K562 (cell line): ENCODE measurements around the gene PPFIA3. TPM values are rescaled to one million over a fixed set of nuclear protein-coding genes. Genes with fewer than 3 reads are reported as not detected.

Experiments
- ATAC-seq: fragments of 200-7000 bp; cut with Tn5 transposase; 3 replicates; pipeline ENCODE4 v1.9.1; 2020; ENCODE audit warnings: moderate library complexity
- BruUV-seq: library from RNA; stranded (reverse); fragments of 400-500 nt; replicated peaks from 2 replicates; lab custom pipeline; 2021; lab: Mats Ljungman, UMichigan
- CTCF ChIA-PET: fragments of 300-600 bp; formaldehyde crosslinking; extraction: SDS; loops from one replicate; lab custom pipeline; 2021; ENCODE audit warnings: low intra/inter-chr PET ratio; lab: Yijun Ruan, JAX
- POLR2A ChIA-PET: fragments of 300-600, 350-650 bp; sonication (Branson Sonifier 250); formaldehyde crosslinking; extraction: SDS; loops from one replicate; lab custom pipeline; 2021; ENCODE audit warnings: antibody characterized with exemption, inconsistent platforms; lab: Yijun Ruan, JAX
- DNase-seq, 4 experiments: peaks; one replicate each; pipeline versions ENCODE4 v3.0.0 to v3.0.0-alpha.2; 2011 to 2018; ENCODE audit warnings: low spot score in 3 of 4, mixed read lengths in 3 of 4; ENCODE audit errors: extremely low read depth in 1 of 4
- FAIRE-seq: peaks from 2 replicates; lab custom pipeline; 2011; peaks lifted over from hg19 to GRCh38; lab: Jason Lieb, UNC
- H2AFZ ChIP-seq: 2 replicates; pipeline ENCODE4 v1.6.0; 2011; ENCODE audit warnings: low read depth, low read length, control low read depth, inconsistent platforms
- H3K27ac ChIP-seq: fragments of 200-600 bp; 3 replicates; pipeline ENCODE4 v1.8.0; 2011; ENCODE audit warnings: low read depth, mild to moderate bottlenecking, control low read depth, inconsistent platforms, low read length, moderate library complexity, mixed read lengths; ENCODE audit errors: extremely low read depth
- H3K27me3 ChIP-seq, 2 experiments: fragments of 300-600 bp in 1 of 2; 2 replicates in 1 of 2; 3 replicates in 1 of 2; pipeline versions ENCODE4 v1.6.0 to v1.8.0; 2011; ENCODE audit warnings: inconsistent platforms in 2 of 2, low read length in 2 of 2, mild to moderate bottlenecking in 1 of 2, mixed read lengths in 1 of 2, moderate library complexity in 1 of 2; ENCODE audit not compliant: control insufficient read depth in 2 of 2, insufficient read depth in 2 of 2
- H3K36me3 ChIP-seq: fragments of 300-600 bp; 3 replicates; pipeline ENCODE4 v1.8.0; 2011; ENCODE audit warnings: mild to moderate bottlenecking, low read length, inconsistent platforms; ENCODE audit not compliant: control insufficient read depth, insufficient read depth
- H3K4me1 ChIP-seq, 2 experiments: fragments of 200-600 bp in 1 of 2; replicated peaks in 1 of 2; 2 replicates in 1 of 2; 3 replicates in 1 of 2; pipeline versions ENCODE4 v1.5.1 to v1.8.0; 2011; ENCODE audit warnings: inconsistent platforms in 2 of 2, low read length in 2 of 2, mild to moderate bottlenecking in 1 of 2, mixed read lengths in 1 of 2, moderate library complexity in 1 of 2; ENCODE audit not compliant: control insufficient read depth in 2 of 2, insufficient read depth in 2 of 2
- H3K4me2 ChIP-seq: 2 replicates; pipeline ENCODE4 v1.6.1; 2011; ENCODE audit warnings: low read length, control low read depth, inconsistent platforms, mixed read lengths; ENCODE audit not compliant: insufficient read depth
- H3K4me3 ChIP-seq: fragments of 200-600 bp; sonication (generic), shearing (Covaris generic); 2 replicates; pipeline ENCODE4 v1.5.1; 2016; ENCODE audit warnings: control low read depth, inconsistent platforms
- H3K79me2 ChIP-seq: fragments of 200-600 bp; 3 replicates; pipeline ENCODE4 v1.8.0; 2011; ENCODE audit warnings: low read length, inconsistent platforms; ENCODE audit not compliant: control insufficient read depth, insufficient read depth
- H3K9ac ChIP-seq, 2 experiments: 2 replicates each; pipeline versions ENCODE4 v1.6.0 to v1.6.1; 2011; ENCODE audit warnings: low read depth in 2 of 2, low read length in 2 of 2, control low read depth in 1 of 2, inconsistent platforms in 1 of 2, mild to moderate bottlenecking in 1 of 2, mixed read lengths in 1 of 2; ENCODE audit not compliant: insufficient read depth in 1 of 2
- H3K9me1 ChIP-seq: one replicate; pipeline ENCODE4 v1.6.0; 2011; ENCODE audit warnings: inconsistent platforms, mild to moderate bottlenecking, low read length, moderate library complexity; ENCODE audit not compliant: control insufficient read depth, insufficient read depth
- H3K9me3 ChIP-seq: replicated peaks from 2 replicates; pipeline ENCODE4 v1.5.1; 2011; ENCODE audit warnings: low read depth, low read length, inconsistent platforms; ENCODE audit not compliant: control insufficient read depth, insufficient read depth
- H4K20me1 ChIP-seq: replicated peaks from 2 replicates; pipeline ENCODE4 v1.6.1; 2011; ENCODE audit warnings: low read length, inconsistent platforms, mixed read lengths; ENCODE audit not compliant: control insufficient read depth, insufficient read depth
- MCM7 ChIP-seq, 2 experiments: fragments of 450-650 bp; IDR thresholded peaks; 2 replicates each; pipeline ENCODE4 v1.6.1; 2016 to 2018
- POLR2AphosphoS5 ChIP-seq: IDR thresholded peaks from 2 replicates; pipeline ENCODE4 v1.6.1; 2011; ENCODE audit warnings: mild to moderate bottlenecking, low read depth, low read length, moderate library complexity; ENCODE audit not compliant: control insufficient read depth, insufficient read depth
- SMARCE1 ChIP-seq: fragments of 450-650 bp; IDR thresholded peaks from 2 replicates; pipeline ENCODE4 v1.7.1; 2016; ENCODE audit warnings: mild to moderate bottlenecking
- SP1 ChIP-seq: sonication (generic); formaldehyde crosslinking; IDR thresholded peaks from 2 replicates; pipeline ENCODE4 v1.8.1; 2022; ENCODE audit warnings: mild to moderate bottlenecking, missing genetic modification reagents
- SREBF1 ChIP-seq: fragments of 150-350 bp; IDR thresholded peaks from 2 replicates; pipeline ENCODE4 v1.6.1; 2014; ENCODE audit warnings: antibody characterized with exemption, low read depth, low read length, borderline replicate concordance
- THRAP3 ChIP-seq: fragments of 450-650 bp; IDR thresholded peaks from 2 replicates; pipeline ENCODE4 v1.6.1; 2016; ENCODE audit warnings: mild to moderate bottlenecking, inconsistent platforms, borderline replicate concordance
- ZBTB1 ChIP-seq: sonication (generic); formaldehyde crosslinking; IDR thresholded peaks from 2 replicates; pipeline ENCODE4 v1.8.1; 2023; ENCODE audit warnings: missing genetic modification reagents, low read depth, mild to moderate bottlenecking, borderline replicate concordance
- ZNF175 ChIP-seq: fragments of 200-800 bp; sonication (Bioruptor generic); IDR thresholded peaks from 2 replicates; pipeline ENCODE4 v1.6.1; 2016; ENCODE audit warnings: low read depth, mild to moderate bottlenecking, missing genetic modification characterization, missing compliant biosample characterization
- ZNF224 ChIP-seq: sonication (generic); formaldehyde crosslinking; IDR thresholded peaks from 2 replicates; pipeline ENCODE4 v1.8.0; 2022; ENCODE audit warnings: mild to moderate bottlenecking, missing genetic modification reagents
- ZNF41 ChIP-seq: fragments of 250-450 bp; sonication (Bioruptor Pico); conservative IDR thresholded peaks from 2 replicates; pipeline ENCODE4 v1.4.0; 2020; ENCODE audit warnings: mild to moderate bottlenecking
- ZNF707 ChIP-seq: fragments of 250-450 bp; sonication (Bioruptor Pico); conservative IDR thresholded peaks from 2 replicates; pipeline ENCODE4 v1.8.0; 2022; ENCODE audit warnings: inconsistent platforms, mild to moderate bottlenecking, moderate library complexity
- WGBS: fragments of 100-300 bp; shearing (Covaris generic); methylation state at CpG from one replicate; pipeline ENCODE4 v1.1.6; 2016; ENCODE audit warnings: low coverage, mixed read lengths; ENCODE audit not compliant: insufficient coverage; ENCODE audit errors: missing lambda C conversion rate; 5-methylcytosine and 5-hydroxymethylcytosine counted together
- in situ Hi-C: fragments of 300-500 bp; cut with MboI; formaldehyde crosslinking; loops from 4 replicates; pipeline ENCODE4 v1.15.0; 2018; ENCODE audit warnings: inconsistent platforms, mixed read lengths
- intact Hi-C: fragments of 100-400 bp; cut with micrococcal nuclease; formaldehyde crosslinking; loops from 2 replicates; pipeline ENCODE4 v1.14.2; 2022
- polyA plus RNA-seq, 8 experiments: library from polyadenylated mRNA; depleted of rRNA in 4 of 8; stranded (reverse) in 5 of 8; unstranded in 3 of 8; fragments of >200 nt; fragmentation: Nextera tagmentation in 2 of 8; fragmentation: Illumina TruSeq in 1 of 8; extraction: Ambion mirVana in 2 of 8; extraction: Trizol in 1 of 8; gene quantifications; 2 replicates each; pipeline versions ENCODE4 v1.2.1 to v1.2.3, GENCODE V29; 2011 to 2014; ENCODE audit warnings: inconsistent platforms in 1 of 8, missing spikeins in 1 of 8
- total RNA-seq, 7 experiments: library from RNA; depleted of rRNA in 6 of 7; stranded (reverse); fragments of >200 nt in 6 of 7; fragmentation: Illumina TruSeq in 2 of 7; extraction: Trizol in 2 of 7; gene quantifications; 2 replicates each; pipeline versions ENCODE4 v1.2.1 to v1.2.3, GENCODE V29; 2011 to 2021; ENCODE audit warnings: low replicate concordance in 1 of 7
- TF ChIP-seq, protein P1 (sequence below): sonication (generic); formaldehyde crosslinking; IDR thresholded peaks from 2 replicates; pipeline ENCODE4 v1.8.0; 2022; ENCODE audit warnings: missing genetic modification reagents, mild to moderate bottlenecking, moderate library complexity, borderline replicate concordance
- TF ChIP-seq, protein P2 (sequence below): sonication (generic); formaldehyde crosslinking; IDR thresholded peaks from 2 replicates; pipeline ENCODE4 v1.8.0; 2022; ENCODE audit warnings: mild to moderate bottlenecking, missing genetic modification reagents, borderline replicate concordance
- TF ChIP-seq, protein P3 (sequence below), 3 experiments: fragments of 200-800 bp in 1 of 3; fragments of 250-450 bp in 1 of 3; fragments of 450-650 bp in 1 of 3; sonication (Bioruptor Pico) in 1 of 3; sonication (Bioruptor generic) in 1 of 3; formaldehyde crosslinking in 1 of 3; IDR thresholded peaks; 2 replicates each; pipeline versions ENCODE4 v1.6.1 to v1.8.0; 2016 to 2022; ENCODE audit warnings: mild to moderate bottlenecking in 2 of 3, missing genetic modification characterization in 2 of 3, missing compliant biosample characterization in 1 of 3, moderate library complexity in 1 of 3

PPFIA3 gene
- total and polyA plus RNA-seq, 9 of the 15 experiments (the other 6 are each of a cell fraction or from before 2014, with no cell fraction given): 0.10 to 53.0 (median 17.6) TPM

GRCh38 chr19:49142866-49143335 lies 23.6 kb downstream of the PPFIA3 start:
- Histone ChIP-seq H3K79me2 (peaks cover 3% of the 10 kb centered on the region; the same call in 2 of the 3 replicates), H4K20me1 (no peaks in the 10 kb centered on the region), H3K4me3 (peak overlapping the region; percentile 46), H3K9me3 (no peaks in the 10 kb centered on the region), H3K9ac (peak overlapping the region in 1 of 2 experiments; percentile 45; a peak in 2 of 4 replicates), H3K27ac (peak overlapping the region; percentile 43; the same call in 1 of the 3 replicates), H3K9me1 (no peaks in the 10 kb centered on the region), H2AFZ (peak overlapping the region; percentile 93), H3K4me1 (peaks cover 14 to 44% of the 10 kb centered on the region in 2 experiments; a peak in 4 of 5 replicates), H3K36me3 (no peaks in the 10 kb centered on the region), H3K27me3 (no peaks in the 10 kb centered on the region), H3K4me2 (peak overlapping the region; percentile 85)
- FAIRE-seq: peak; percentile 99
- intact Hi-C loops: loop anchor here (2.0 kb wide), 1 partner anchor 14 kb away; no protein-coding TSS in a partner anchor
- in situ Hi-C loops: no loop called here
- ATAC-seq: peak; percentile 97
- ChIA-PET POLR2A (interaction anchor here (0.6 to 0.9 kb wide), 4 partner anchors 9 to 614 kb away, joined by 3 to 5 read pairs (median 3); no protein-coding TSS in a partner anchor), CTCF (interaction anchor here (0.6 kb wide), 1 partner anchor 43 kb away, joined by 3 read pairs; no protein-coding TSS in a partner anchor)
- WGBS: 12% methylated on average over 21 of the region's 21 CpGs
- DNase-seq: peak; percentile 77 to 97 (median 86)
- no TSS peak for BruUV-seq
- TF ChIP-seq SP1 (peak; percentile 52; the same call in 1 of the 2 replicates), SMARCE1 (no peak), ZBTB1 (no peak), ZNF175 (CRISPR knock-in tag) (no peak), THRAP3 (no peak), ZNF707 (no peak), MCM7 (IDR thresholded peaks at IDR 0.05) (0 out of 4 replicates have a peak, but pooled peaks of 1 of the 2 experiments have one; percentile 34), POLR2AphosphoS5 (no peak), SREBF1 (no peak), ZNF41 (no peak), ZNF224 (CRISPR knock-in tag) (no peak)
- TF ChIP-seq, protein P1, sequence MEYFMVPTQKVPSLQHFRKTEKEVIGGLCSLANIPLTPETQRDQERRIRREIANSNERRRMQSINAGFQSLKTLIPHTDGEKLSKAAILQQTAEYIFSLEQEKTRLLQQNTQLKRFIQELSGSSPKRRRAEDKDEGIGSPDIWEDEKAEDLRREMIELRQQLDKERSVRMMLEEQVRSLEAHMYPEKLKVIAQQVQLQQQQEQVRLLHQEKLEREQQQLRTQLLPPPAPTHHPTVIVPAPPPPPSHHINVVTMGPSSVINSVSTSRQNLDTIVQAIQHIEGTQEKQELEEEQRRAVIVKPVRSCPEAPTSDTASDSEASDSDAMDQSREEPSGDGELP (CRISPR knock-in tag): peak; percentile 50; the same call in 1 of the 2 replicates
- TF ChIP-seq, protein P2, sequence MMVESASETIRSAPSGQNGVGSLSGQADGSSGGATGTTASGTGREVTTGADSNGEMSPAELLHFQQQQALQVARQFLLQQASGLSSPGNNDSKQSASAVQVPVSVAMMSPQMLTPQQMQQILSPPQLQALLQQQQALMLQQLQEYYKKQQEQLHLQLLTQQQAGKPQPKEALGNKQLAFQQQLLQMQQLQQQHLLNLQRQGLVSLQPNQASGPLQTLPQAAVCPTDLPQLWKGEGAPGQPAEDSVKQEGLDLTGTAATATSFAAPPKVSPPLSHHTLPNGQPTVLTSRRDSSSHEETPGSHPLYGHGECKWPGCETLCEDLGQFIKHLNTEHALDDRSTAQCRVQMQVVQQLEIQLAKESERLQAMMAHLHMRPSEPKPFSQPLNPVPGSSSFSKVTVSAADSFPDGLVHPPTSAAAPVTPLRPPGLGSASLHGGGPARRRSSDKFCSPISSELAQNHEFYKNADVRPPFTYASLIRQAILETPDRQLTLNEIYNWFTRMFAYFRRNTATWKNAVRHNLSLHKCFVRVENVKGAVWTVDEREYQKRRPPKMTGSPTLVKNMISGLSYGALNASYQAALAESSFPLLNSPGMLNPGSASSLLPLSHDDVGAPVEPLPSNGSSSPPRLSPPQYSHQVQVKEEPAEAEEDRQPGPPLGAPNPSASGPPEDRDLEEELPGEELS (CRISPR knock-in tag): no peak
- TF ChIP-seq, protein P3, sequence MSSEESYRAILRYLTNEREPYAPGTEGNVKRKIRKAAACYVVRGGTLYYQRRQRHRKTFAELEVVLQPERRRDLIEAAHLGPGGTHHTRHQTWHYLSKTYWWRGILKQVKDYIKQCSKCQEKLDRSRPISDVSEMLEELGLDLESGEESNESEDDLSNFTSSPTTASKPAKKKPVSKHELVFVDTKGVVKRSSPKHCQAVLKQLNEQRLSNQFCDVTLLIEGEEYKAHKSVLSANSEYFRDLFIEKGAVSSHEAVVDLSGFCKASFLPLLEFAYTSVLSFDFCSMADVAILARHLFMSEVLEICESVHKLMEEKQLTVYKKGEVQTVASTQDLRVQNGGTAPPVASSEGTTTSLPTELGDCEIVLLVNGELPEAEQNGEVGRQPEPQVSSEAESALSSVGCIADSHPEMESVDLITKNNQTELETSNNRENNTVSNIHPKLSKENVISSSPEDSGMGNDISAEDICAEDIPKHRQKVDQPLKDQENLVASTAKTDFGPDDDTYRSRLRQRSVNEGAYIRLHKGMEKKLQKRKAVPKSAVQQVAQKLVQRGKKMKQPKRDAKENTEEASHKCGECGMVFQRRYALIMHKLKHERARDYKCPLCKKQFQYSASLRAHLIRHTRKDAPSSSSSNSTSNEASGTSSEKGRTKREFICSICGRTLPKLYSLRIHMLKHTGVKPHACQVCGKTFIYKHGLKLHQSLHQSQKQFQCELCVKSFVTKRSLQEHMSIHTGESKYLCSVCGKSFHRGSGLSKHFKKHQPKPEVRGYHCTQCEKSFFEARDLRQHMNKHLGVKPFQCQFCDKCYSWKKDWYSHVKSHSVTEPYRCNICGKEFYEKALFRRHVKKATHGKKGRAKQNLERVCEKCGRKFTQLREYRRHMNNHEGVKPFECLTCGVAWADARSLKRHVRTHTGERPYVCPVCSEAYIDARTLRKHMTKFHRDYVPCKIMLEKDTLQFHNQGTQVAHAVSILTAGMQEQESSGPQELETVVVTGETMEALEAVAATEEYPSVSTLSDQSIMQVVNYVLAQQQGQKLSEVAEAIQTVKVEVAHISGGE (CRISPR knock-in tag; IDR thresholded peaks at IDR 0.05): no peak
